Activated CD4-positive, alpha-beta T cell treated with anti-CD3 and anti-CD28 coated beads for 4 hours (primary cell): ENCODE results near the gene CAMKK1.
A peak's percentile ranks its signal among the peaks of the same experiment; 100 is the strongest.

Experiments
- DNase-seq, 2 donors: peaks; one replicate each; pipeline ENCODE4 v3.0.0-alpha.2; 2020

Gene CAMKK1

DNA sequence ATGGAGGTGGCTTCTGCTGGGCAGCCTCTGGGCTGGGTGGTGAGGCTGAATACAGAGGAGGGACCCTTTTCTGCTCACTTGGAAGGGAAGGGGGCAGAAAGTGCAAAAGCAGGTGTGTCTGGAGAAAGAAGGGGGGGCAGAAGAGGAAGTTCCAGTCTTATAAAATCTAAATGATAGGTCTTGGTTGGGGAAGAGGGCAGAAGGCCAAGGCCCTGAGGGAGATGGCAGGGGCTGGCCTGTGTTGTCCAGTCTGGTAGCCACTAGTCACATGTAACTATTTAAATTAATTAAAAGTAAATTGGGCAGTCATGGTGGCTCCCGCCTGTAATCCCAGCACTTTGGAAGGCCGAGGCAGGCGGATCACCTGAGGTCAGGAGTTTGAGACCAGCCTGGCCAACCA lies 2.5 kb upstream of the CAMKK1 start:
- DNase-seq, result no peak

DNA sequence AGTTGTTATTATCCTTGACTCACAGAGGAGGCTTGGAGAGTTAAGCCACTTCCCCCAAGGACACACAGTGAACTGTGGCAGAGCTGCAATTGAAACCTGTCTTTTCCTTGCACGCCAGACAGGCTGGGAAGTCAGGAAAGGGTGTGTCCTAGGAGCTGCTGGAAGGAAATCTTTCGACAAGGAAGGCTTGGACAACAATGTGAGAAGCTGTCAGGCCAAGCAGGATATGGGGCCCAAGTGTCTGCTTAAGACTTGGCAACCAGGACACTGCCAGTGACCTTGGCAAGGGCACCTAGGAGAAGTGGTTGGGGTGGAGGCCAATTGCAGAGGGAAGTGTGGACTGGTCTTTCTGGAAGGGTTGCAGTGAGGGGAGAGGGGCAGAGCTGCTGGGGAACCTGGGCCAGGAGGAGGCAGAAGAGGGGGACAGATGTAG lies 2.1 kb upstream of the CAMKK1 start:
- DNase-seq, result no peak

DNA sequence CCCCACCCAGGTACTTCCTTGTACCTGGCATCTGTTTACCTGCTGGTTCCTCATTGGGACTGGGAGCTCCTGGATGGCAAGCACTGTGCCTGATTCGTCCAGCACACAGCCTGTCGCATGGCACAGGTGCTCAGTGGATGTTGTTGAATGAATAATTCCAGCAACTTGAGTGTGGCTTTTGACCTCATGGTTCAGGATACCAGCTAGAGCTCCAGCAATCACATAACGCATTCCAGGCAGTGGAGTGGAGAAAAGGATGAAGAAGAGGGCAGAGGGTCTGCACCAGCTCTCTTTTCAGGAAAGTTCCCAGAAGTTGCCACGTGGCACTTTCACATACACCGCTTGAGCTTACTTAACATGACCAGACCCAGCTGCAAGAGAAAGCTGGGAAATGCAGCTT lies 1.3 kb upstream of the CAMKK1 start:
- DNase-seq, result no peak

DNA sequence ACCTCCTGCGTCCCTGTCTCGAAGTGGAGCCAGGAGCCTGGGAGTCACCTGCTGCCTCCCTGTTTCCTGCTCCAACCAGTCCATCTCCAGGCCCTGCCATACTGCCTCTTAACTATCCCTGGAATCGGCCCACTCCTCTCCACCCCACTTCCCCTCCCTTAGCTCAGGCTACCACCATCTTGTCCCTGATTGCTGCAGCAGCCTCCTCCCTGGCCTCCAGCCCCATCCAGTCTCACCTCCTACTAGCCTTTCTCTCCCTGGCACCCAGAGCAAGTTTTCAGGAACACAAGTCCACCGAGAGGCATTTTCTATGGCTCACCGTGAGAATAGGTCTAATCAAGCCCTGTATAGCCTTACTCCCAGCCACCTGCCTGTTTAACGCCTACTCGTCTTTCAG lies 865 bp upstream of the CAMKK1 start:
- DNase-seq, result no peak

DNA sequence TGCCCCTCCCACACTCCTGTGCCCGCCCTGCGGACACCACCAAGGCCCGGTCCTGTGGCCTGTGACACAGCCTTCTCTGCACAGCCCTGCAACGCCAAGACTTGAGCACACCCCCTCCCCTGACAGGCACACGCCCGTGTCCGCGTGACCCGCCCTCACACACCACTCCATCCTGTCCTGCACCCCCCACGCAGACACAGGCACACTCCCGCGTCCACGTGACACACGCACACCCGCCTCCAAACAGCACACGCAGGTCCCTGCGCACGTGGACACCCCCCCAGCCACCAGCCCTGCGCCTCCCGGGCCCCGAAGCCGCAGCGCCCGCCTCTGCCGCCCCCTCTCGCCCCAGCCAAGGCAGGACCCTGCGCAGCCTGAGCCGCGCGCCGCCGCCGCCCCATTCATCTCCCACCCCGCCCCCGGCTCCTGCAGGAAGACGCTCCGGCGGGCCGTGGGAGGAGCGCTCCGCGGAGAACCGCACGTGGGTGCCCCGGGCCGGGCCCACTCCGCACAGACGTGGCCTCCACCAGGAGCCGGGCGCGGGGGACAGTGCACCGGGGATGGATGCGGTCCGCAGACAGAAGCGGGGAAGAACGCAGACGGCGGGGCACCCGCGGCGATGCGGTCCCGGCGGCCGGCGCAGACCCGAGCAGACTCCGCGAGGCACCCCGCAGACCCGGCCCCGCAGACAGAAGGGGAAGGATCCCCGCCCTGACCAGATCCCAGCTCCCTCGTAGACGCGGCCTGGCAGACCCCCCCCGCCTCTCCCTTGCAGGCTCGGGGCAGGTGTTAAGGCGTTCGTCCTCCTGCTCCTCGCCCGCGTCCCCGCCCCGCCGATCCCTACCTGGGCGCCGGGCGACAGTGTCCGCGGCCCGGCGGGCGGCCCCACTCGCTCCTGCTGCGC lies 506 bp downstream of the CAMKK1 start:
- peak; percentile 72 to 85 for DNase-seq

DNA sequence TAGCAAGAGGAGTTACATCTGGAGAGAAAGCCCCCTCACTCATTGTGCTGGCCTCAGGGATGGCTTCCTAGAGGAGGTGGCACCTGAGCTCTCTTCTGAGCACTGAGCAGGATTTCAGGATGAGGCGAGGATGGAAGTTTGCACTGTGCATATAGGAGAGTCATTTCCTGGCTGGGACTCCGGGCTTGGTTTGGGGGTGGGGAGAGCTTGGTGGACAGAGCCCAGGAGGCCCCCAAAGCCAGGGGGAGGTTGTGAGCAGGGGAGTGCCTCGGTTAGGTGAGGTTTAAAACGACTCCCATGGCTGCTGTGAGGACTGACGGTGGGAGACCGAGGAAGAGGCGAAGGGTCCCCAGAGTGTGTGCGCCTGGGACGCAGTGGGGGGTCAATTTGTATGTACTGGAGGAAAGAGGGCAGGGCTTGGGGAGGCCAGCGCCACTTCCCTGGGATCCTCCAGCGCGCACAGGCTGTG lies 1.2 kb downstream of the CAMKK1 start:
- DNase-seq, result no peak

DNA sequence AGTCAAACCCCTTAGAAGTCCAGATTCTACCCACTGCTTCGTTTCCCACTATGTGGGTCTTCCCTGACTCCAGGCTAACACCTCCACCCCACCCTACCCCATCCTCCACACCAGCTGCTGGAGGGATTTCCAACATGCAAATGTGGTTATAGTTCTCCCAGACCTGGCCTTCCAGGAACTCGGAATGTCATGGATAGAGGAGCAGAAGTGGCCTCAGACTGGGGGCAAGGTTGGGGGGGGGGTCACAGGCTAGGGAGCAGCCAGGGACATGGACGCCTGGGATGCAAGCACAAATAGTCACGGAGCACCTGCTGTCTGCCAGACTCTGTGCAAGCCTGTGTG lies 2.0 kb downstream of the CAMKK1 start:
- DNase-seq, result no peak

DNA sequence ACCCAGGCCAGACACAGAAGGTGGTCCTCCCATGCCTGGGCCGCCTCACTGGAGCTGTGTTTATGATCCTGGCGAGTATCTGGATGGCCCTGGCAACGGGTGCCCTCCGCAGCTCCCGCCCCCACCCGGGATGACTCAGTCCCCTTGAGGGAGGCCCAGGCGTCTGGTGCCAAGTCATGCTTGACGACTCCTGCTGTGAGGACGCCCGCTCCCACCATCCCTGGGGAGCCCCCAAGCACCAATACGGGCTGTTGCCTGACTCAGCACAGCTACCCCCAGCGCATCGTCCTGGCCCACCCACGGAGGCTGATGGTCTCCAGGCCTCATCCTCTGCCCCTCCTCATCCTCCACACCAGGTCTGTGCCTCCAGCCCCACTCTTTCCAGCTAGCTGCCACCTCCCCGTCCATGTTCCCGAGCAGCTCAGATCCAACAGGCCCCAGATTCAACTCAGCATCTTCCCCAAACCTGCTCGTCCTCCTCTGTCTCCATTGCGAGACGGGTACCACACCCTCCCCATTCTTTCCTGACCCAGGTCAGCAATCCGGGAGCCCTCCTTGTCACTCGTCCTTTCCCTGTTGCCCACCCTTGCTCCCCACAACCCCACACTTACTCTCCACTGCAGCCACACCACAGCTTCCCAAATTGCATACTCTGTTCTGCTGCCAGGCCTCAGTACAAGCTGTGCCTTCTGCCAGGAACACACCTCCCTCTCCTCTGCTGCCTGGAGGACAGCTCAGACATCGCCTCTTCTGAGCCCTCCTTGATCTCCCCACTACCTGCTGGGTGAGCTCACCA lies 2.6 kb downstream of the CAMKK1 start:
- peak; percentile 32 to 41 for DNase-seq

DNA sequence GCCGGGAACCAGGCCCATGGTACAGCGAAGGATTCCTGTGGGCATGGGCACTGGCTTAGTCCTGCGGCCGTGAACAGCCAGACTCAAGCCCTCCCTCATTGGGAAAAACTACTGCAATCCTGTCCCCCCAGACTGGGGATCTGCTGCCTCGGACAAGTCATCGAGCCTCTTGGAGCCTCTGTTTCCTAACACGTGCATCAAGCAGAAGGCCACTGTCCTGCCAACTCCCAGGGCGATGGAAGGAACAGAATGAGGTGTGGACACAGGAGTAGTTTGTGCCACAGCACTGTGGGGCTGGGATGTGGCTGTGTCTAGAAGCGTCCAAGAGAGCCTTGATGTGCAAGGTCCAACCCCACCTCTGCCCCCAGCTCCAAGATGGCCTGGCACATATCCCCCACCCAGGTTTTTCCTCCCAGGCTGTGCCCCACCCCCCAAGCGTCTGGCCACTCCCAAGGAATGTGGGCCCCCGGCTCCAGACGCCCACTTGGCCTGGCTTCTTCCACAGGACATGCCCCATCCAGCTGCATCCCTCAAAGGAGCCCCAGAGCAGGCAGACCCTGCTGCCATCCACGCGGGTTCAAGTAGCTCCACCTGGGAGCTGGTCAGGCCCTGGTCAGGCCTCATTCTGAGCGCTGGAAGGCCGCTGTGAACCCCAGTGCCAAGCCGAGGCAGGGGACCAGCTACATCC lies 3.4 kb downstream of the CAMKK1 start:
- no peak for DNase-seq

DNA sequence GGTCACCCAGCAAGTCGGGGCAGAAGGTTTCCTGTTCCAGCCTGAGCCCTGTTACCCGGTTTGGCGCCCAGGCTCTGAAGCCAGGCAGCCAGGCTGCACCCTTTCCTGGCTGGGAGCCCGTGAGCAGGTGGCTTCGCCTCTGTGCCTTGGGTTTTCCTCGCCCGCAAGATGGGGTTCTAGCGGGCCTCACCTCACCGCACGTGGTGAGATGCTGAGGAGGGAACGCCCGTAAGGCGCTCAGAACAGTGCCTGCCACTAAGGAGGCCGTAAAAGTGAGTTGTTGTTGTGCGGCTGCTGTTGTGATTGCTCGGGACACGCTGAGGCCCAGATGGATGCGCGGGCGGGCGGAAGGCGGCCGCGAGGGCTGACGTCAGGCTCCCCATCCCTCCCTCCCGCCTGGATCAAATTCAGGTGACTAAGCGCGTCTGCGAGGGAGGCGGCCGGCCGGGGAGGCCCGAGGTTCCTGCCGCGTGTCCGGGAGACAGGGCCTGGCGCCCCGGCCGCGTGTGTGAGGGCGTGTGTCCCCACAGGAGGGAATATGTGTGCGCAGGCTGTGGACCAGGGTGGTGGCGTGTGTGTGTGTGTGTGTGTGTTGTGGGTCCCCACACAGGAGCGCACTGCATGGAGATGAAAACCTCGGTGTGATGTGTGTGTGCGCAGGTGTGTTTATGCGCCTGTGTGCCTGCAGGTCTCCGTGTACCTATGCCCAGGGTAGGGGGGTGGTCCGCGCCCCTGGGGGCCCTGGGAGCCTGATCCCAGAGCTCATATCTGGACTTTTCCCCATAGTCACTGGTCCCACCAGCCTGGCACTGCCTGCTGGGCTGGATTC lies 4.3 kb downstream of the CAMKK1 start:
- no peak for DNase-seq

DNA sequence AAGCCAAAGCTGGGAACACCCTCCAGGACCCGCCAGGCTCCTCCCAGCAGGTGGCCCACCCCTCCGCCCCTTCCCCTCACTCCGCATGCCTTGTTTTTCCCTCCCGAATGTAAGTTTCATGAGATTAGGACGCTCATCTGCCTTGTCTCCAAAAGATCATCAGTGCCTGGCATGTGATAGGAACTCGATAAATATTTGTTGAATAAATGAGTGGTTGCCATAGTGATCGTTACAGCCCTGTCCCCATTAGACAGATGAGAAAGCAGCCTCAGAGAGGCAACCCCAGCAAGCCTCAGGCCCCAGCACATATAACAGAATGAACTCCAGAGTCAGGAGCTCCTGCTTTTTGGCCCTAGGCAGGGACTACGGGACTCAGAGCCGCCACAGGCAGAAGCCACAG lies 5.0 kb downstream of the CAMKK1 start:
- DNase-seq, result no peak

DNA sequence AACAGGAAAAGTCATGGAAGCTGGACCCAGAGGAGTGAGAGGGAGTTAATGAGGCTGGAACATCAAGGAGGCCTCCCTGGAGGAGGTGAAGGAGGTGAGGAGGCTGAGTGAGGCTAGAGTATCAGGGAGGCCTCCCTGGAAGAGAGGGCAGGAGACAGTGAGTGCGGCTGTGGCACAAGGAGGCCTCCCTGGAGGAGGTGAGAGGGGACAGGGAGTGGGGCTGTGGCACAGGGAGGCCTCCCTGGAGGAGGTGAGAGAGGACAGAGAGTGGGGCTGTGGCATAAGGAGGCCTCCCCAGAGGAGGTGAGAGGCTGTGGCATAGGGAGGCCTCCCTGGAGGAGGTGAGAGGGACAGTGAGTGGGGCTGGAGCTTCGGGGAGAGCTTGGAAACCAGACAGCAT lies 5.5 kb downstream of the CAMKK1 start:
- DNase-seq, result no peak

DNA sequence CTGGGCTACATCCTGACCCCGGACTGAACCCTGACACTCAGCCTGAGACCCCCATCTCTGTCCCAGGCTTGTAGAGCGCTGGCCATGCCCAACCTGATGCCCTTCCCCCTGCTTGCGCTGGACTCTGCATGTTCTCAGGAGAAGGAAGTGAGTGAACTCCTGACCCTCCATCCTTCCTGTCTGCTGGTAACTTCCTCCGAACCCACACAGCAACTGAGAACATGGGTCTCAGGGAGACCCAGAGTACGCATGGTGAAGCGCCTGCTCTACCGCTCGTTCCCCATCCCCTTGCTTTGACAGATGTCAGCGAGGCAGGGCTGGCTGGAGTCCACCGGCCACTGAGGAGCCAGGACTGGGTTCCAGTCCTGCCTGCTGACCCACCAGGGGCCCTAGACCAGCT lies 6.1 kb downstream of the CAMKK1 start:
- no peak for DNase-seq

DNA sequence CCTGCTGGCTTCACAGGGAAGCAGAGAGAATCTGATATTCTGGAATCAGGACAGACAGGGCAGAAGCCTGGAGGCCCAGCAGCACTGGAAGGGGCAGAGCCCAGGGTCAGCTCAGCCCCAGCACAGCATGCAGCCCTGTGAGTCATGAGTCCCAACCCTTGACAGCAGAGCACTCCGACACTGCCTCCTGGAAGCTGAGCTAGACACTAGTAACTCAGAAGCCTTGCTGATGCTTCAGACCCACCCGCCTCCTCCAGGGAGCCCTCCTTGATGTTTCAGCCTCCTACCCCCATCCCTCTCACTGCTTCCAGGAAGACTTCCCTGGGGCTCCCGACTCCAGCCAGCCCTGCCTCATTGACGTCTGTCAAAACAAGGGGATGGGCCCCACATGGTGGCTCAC lies 6.9 kb downstream of the CAMKK1 start:
- no peak for DNase-seq

DNA sequence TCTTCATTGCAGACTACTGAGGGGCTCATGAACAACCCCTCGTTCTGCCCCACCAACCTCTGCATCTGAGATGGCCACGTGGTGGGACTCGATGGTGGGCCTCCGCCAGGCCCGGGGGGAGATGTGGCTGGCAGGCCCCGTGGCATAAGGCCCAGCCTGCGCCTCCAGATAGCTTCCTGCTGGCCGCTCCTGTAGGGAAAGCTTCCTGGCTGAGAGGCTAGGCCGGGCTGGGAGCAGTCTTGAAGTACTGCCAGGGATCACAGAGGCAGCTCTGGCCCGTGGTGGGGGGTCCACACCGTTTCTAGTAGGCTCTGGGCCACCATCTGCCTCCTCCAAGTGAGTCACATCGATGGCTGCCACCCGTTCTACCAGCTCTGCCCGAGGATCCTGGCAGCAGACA lies 7.6 kb downstream of the CAMKK1 start:
- DNase-seq, result no peak

DNA sequence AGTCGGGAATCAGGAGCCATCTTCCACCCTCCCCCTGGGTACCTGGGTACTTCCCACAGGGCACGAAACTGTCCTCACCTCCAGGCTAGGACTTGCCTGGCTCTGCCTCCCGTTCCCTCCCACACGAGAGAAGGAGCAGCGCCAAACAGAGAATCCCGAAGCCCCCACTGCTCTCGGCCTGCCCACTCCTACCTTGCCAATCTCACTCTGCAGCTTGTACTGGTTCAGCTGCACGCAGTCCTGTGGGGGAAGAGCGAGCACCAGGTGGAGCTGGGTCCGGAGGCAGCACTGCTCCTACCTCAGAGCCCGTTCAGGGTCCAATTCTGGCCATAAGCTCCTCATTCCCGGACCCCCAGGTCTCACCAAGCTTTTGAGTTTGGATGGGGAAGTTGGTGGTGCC lies 8.7 kb downstream of the CAMKK1 start:
- DNase-seq, result no peak

DNA sequence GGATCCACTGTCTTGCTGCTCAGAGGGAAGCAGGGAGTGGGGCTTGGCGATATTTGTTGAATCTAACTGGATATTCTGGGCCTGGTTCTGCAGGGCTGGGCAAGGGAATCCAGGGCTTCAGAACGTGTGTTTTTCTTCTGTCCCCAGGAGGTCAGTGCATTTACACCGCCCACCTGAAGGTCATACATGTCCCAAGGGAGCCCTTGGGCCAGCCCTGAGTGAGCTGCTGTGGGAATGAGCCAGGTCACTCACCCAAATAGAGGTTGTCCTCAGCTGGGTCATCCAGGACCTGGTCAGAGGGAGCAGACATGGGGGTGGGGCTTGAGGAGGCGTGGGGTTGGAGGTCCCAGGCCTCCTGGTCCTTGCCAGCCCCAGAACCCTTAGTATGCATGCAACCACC lies 10.6 kb downstream of the CAMKK1 start:
- no peak for DNase-seq

DNA sequence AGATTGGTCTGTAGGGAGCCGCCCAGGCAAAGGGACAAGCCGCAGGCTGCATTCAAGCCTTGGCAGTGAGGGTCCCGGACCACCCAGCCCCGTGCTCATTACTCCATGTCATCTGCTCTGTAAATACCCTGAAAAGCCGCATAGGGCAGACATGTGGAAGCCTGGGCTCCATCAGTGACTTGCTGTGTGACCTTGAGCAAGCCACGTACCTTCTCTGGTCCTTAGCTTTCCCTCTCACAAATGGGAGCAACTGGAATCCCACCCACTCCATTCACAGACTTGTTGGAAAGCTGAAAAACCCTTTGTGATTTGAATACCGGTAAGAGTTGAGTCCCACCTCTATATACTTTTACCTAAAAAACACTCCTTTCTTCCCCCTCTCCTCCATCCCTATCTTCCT lies 11.9 kb downstream of the CAMKK1 start:
- DNase-seq, result no peak

DNA sequence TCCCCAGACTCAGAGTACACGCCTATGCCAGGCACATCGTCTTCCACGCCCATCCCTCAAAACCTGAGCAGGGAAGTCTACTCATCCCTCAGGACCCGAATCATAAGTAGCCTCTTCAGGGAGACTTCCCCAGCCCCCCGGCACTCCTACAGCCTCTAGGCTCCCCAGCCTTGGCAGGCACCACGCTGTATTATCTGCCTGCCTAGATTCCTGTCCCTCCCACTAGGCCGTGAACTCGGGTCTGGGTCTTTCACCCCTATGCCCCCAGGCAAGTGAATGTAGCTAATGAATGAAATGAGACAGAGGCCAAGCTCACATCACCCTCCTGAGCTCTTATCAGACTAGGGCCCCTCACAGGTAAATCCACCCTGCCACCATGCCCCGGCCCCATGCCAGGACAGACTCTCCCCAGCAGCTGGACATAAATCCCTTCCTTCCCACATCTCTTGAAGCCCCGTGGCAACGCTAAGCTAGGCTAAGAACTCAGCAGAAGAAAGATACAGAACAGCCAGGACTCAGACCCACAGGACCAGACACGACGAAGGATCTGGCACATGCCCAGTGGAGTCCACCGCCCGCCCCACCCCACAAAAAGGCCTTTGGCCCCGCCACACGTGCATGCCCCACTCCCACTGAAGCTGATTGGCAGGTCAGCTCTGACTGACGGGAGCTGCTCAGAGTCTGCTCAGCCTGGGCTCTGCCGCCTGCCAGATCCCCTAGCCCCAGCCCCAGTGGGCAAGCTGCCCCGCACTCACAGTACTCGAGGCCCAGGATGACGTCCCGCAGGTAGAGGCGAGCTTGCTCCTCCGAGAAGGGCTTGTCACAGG lies 13.0 kb downstream of the CAMKK1 start:
- DNase-seq, result no peak

DNA sequence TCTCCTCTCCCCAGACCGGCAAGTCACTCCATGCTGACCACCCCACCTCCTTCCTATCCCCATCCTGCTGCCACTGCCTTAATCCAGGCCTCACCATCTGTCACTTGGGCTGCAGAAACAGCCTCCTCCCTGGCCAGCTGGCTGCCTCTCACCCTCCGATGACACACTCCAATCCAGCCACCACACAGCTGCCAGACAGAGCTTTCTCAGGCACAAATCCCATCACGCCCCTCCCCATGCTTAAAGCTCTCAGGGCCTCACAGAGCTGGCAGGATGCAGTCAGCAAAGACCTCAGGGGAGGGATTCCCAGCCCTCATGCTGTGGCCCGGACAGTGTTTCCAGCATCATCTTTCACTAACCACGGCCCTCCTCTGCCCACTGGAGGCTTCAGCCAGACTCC lies 13.7 kb downstream of the CAMKK1 start:
- DNase-seq, result no peak

DNA sequence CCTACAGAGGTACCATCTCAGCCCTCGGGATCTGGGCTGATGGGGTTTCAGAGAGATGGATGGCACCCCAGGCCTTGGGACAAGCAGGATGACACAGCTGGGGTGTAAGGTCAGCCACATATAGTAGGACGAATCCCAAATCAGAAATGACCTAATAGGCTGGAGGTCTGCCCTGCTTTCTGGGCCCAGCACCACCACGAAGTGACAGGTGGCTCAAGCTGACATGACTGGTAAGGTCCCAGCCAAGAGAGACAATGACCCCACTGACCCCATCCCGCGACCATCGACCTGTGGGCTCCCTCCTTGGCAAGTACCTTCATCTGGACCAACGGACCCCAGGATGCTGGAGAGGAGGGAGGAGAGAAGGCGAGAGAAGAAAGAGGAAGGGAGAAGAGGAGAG lies 15.6 kb downstream of the CAMKK1 start:
- DNase-seq, result no peak

DNA sequence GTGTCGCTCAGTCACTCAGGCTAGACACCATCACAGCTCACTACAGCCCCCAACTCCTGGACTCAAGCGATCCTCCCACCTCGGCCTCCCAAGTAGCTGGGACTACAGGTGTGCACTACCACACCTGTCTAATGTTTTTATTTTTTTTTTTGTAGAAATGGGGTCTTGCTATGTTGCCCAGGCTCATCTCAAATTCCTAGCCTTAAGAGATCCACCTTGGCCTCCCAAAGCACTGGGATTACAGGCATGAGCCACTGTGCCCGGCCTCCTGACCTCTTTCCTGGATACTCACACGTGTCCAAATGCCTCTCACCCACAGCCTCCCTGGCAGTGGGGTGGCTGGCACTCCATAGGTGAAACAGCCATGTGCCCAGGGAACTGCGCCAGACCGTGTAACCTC lies 17.5 kb downstream of the CAMKK1 start:
- no peak for DNase-seq
